Fibroblast of skin of right quadriceps (primary cell): ENCODE data around the gene VGLL4.
"Not testable (repeated sequence)": the region's sequence is repeated elsewhere in the genome, so short reads cannot be mapped to it uniquely, and the experiment has no call there.

Experiments used
- DNase-seq: peaks from one replicate; pipeline ENCODE4 v3.0.0-alpha.2; 2013

The VGLL4 gene

DNA sequence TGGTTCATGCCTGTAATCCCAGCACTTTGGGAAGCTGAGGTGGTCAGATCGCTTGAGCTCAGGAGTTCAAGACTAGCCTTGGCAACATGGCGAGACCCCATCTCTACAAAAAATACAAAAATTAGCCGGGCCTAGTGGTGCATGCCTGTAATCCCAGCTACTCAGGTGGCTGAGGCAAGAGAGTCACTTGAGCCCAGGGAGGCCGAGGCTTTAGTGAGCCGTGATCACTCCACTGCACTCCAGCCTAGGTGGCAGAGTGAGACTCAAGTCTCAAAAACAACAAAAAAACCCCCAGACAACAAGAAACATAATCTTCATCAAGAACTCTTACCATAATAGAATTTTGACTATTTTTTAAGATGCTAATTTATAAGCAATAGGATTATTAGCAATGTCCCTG is 117.6 kb downstream of the VGLL4 start:
- DNase-seq: not testable (repeated sequence)

DNA sequence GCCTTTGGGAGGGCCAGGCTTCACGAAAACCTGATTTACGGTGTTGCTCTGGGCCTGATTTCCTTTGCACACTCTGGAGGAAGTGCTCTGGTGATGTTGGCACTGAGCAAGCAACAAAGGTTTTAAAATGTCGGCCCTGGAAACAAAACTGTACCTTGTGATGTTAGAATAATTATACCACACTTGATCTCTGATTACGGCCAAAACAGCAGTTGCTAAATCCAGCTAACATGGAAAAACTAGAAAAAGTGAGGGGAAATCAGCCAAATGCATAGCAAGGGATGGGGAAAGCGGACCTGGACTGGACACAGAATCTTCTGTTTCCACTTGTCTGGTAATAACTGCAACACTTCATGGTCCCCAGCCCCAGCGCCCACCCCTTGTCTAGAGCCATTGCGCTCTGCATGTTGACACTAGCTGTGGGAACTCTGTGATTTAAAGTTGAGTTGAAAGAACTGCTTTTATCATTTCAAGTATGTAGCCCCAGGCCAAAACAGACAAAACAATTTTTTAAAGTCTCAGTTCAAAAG is 120.1 kb downstream of the VGLL4 start:
- DNase-seq: peak; percentile 56

DNA sequence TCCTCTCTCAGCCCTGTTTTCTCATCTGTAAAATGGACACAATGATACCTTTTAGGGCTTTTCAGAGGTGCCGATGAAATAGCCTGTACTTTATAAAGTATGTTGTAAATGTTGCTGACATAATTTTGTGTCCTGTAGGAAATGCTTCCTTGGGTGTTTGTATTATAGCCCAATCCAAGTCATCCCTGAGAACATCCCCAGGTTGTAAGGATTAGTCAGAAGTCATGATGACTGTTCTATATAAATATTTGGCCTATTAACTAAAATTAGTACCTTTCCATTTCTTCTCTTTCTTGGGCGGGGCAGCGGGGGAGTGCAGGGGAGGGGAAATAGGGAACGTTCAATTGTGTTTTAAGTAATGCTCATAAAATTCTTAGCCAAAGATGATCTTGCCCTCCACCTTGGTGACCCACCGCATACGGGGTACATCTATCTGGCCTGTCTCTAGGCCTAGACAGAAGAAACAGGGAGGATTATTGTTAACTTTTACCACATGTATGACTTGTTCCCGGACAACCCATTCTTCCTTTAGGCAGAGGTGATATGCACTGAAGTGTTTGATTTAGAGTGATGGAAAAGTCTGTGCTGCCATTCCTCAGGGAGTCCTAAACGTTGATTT is 120.7 kb downstream of the VGLL4 start:
- no peak for DNase-seq

DNA sequence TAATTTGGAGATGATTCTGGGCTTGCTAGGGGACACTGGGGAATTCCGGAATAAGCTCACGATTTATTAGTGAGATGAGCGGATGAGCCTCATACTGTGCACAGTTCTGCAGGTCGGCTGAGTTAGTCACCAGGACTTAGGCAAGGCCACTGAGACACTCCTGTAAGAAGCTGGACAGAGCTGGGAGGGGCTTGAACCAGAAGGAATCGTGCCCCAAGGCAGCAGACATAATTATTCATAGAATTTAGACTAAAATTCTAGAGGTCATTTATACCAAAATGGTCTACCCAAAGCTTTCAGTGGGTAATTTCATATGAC is 121.4 kb downstream of the VGLL4 start:
- DNase-seq: peak; percentile 47

DNA sequence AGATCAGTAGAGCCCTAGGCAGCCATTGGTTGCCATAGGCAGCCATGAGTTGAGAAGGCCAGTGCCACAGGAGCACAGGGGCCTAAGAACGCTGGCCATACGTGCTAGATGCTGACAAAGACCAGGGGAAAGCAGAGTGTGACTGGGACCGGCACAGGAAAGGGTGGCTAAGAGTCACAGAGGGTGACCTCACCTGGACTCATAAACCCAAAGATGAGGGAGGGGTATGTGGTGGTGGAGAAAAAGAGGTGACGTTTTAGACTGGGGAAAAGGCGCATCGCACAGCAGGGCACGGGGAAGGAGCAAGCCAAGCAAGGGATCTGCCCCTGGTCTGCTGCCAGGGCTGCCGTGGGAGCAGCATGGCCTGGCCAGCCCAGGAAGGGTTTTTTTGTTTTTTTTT is 122.5 kb downstream of the VGLL4 start:
- DNase-seq: no peak

DNA sequence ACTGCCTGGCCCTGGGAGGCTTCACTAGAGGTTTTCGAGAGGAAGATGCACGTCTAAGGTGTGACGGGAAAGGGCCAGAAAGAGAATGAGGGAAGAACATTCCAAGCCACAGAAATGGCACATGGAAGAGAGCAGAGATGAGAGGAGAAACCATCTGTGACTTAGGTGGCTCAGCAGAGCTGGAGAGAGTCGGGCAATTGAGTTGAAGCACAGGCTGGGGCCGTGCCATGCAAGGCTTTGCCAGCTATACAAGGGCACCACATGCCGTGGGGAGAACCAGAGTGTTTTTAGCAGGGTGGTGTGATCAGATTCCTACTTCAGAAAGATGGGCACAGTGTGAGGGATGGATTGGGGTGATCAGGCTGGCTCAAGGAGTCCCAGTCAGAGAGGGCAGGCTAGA is 126.1 kb downstream of the VGLL4 start:
- no peak for DNase-seq

DNA sequence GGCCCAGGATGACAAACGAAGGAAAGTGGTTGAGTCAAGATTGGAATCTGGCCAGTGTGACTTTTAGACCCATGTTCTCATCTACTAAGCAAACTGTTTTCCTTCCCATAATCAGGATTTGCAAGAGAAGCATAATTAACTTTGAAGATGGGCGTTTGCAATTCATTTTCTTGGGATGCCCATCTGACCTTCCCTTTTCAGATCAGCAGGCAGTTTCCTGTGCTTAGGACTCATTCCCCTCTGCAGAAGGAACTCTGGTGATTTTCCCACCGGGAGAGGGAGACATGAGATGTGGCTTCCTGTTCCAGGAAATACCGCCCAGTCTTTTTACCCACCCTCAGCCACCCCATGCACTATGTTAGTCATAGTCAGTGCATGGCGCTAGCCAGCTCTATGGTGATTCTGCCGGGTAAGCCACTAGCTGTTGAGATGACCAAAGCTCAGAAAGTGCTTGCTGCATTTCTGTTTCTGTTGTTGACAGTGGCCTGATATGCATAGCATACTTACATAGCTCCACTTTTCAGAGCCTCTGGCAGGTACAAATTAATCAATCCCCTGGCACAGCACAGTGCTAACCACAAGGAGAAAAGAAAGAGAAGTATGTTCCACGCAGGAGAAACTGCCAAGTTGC is 129.4 kb downstream of the VGLL4 start:
- peak; percentile 89 for DNase-seq

DNA sequence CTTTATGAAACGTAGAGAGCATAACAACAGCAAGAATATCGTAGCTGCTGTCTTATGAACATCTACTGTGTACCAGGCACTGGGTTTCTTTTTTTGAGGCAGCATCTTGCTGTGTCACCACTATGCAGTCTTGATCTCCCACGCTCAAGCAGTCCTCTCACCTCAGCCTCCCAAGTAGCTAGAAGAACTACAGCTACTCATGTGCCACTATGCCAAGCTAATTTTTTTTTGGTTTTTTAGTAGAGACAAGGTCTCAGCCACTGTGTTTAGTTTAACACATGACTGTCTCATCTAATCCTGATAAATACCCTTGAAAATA is 129.9 kb downstream of the VGLL4 start:
- DNase-seq: no peak

DNA sequence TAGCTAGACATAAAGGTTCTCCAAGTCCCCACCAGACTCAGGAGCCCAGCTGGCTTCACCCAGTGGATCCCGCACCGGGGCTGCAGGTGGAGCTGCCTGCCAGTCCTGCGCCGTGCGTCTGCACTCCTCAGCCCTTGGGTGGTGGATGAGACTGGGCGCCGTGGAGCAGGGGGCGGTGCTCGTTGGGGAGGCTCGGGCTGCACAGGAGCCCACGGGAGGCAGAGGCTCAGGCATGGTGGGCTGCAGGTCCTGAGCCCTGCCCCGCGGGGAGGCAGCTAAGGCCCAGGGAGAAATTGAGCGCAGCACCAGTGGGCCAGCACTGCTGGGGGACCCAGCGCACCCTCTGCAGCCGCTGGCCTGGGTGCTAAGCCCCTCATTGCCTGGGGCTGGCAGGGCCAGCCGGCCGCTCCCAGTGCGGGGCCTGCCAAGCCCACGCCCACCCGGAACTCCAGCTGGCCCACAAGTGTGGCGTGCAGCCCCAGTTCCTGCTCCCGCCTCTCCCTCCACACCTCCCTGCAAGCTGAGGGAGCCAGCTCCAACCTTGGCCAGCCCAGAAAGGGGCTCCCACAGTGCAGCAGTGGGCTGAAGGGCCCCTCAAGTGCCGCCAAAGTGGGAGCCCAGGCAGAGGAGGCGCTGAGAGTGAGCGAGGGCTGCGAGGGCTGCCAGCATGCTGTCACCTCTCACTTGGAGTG is 130.4 kb downstream of the VGLL4 start:
- not testable (repeated sequence) for DNase-seq

DNA sequence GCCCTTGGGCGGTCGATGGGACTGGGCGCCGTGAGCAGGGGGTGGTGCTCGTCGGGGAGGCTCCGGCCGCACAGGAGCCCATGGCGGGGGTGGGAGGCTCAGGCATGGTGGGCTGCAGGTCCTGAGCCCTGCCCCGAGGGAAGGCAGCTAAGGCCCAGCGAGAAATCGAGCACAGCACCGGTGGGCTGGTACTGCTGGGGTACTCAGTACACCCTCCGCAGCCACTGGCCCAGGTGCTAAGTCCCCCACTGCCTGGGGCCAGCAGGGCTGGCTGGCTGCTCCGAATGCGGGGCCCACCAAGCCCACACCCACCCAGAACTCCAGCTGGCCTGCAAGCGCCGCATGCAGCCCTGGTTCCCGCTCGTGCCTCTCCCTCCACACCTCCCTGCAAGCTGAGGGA is 132.1 kb downstream of the VGLL4 start:
- DNase-seq: not testable (repeated sequence)

DNA sequence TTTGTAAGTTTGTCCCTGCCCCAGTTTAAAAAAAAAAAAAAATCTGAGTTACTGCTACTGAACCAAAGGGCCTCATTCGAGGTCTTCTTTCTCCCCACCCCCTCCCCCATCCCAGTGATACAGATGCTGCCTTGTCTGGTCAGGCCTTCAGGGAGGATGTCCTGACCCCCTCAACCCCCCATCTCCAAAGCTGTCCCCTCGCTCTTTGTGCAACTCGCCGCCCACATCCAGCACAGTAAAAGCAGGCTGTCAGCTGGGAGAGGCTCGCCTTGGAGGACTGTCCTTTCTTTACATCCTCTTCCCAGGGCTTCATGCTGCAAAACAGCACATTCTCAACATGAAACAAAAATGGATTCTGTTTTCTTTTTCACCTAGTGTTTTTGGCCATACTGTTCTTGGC is 133.4 kb downstream of the VGLL4 start:
- DNase-seq: no peak

DNA sequence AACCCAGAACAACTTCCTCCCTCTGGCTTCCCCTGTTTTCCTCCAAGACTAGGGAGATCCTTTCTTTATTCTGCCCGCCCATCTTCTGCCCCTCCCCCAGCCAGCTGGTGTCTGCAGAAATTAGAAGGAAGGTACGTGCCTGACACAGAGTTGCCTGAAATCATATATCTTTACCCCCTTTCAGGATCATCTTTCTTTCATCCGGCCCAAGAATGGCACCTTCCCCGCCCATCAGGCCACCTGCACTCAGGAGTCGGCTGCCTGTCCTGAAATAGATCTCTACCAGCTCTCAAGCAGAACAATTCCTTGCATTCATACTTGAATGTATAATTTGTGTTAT is 133.7 kb downstream of the VGLL4 start:
- no peak for DNase-seq

DNA sequence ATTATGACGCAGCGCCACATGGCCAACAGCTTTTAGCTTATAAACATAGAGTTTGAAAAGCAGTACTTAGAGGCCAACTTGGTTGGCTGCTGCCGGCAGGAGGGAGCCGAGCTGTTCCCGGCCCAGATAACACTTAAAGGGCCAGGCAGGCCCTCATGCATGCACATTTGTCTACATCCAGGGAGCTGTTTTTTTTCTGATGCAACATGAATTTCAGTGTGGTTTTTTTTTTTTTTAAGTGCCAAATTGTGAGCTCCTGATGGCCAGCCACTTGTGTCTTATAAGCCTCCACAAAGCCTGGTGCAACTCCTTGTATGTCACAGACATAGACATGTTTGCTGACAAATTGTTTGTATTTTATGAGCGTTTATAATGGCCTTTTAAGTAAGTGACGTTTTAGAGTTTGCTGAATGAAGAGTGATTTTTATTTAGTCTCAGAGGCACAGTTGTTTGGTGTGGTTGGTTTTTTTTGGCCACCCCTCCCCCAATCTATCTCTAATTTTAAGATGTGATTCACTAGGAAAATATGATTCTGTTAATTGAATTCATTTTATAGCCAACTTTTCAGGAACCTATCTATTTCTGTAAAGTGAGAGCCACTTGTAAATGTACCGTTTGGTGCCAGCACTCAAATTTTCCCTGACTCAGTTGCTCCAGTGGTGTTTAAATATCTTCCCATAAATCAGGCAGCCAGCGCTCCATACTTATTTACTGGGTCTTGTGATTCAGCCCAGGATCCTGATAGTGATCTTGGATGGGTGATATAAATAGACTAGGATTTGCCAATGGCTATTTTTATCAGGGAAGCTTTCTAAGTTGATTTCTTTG is 134.3 kb downstream of the VGLL4 start:
- peak; percentile 93 for DNase-seq

DNA sequence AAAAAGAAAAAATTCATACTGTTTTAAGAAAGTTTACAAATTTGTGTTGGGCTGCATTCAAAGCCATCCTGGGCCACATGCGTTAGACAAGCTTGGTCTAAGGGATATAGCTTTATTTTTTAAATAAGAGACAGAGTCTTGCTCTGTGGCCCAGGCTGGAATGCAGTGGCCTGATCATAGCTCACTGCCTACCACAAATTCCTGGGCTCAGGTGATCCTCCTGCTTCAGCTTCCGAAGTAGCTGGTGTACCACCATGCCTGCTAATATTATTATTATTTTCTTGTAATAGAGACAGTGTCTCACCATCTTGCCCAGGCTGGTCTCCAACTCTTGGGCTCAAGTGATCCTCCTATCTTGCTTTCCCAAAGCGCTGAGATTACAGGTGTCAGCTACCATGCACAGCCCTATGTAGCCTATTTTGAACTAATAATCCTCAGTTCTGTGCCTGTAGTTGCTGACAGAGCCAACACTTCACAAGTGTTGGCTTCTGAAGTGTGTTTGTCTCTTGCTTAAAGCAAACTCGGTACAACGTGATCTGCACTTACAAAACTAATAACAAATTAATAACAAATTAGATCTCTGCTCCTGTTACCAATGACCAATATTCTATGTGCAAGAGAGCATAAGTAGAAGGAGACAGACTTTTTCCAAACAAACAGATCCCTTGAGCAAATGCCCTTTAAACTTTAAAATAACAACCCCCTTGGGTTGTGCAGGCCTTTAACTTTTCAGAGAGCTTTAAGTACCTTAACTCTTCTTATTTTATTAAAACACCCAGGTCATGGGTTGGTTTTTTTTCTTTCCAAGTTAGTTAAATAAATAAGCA is 135.2 kb downstream of the VGLL4 start:
- DNase-seq: no peak

DNA sequence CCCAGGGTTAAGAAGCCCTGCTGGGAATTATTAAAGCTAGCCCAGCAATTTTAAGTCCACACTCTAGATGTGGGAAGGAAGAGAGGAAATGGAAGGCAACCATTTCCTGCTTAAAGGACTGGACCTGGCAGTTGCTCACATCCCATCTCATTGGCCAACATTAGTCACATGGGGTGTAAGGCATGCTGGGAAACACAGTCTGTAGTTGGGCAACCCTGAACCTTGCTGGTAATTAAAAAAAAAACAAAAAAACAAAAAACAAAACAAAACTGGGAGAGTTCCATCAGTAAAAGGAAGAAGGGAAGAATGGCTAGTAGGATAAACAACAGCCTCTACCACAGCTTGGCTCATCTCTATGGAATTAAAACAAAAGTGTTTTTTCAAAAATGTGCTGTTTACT is 136.0 kb downstream of the VGLL4 start:
- DNase-seq: no peak
